Mesodermal cell (in vitro differentiated cells): ENCODE measurements around the gene THRA.

Experiments
- H3K27ac ChIP-seq: 2 replicates; pipeline ENCODE4 v1.7.0; 2013; ENCODE audit warnings: mild to moderate bottlenecking, low read depth, low read length, moderate library complexity; ENCODE audit not compliant: severe bottlenecking
- H3K36me3 ChIP-seq: 2 replicates; pipeline ENCODE4 v1.7.1; 2013; ENCODE audit warnings: mild to moderate bottlenecking, low read length, moderate library complexity; ENCODE audit not compliant: control insufficient read depth, insufficient read depth
- H3K4me1 ChIP-seq: one replicate; pipeline ENCODE4 v1.7.1; 2013; ENCODE audit warnings: mild to moderate bottlenecking, low read length; ENCODE audit not compliant: insufficient read depth, control insufficient read depth, poor library complexity, severe bottlenecking
- H3K4me3 ChIP-seq: 2 replicates; pipeline ENCODE4 v1.7.0; 2013; ENCODE audit warnings: low read length, control low read depth, mild to moderate bottlenecking; ENCODE audit not compliant: insufficient read depth, poor library complexity, severe bottlenecking; ENCODE audit errors: extremely low read depth
- H3K9me3 ChIP-seq: 2 replicates; pipeline ENCODE4 v1.7.1; 2013; ENCODE audit warnings: mild to moderate bottlenecking, low read length, moderate library complexity; ENCODE audit not compliant: control insufficient read depth
- WGBS, 2 experiments: methylation state at CpG; one replicate each; pipeline ENCODE4 v1.1.5; 2013; ENCODE audit warnings: missing lambda C conversion rate in 2 of 2; ENCODE audit not compliant: insufficient coverage in 2 of 2; 5-methylcytosine and 5-hydroxymethylcytosine counted together

Gene THRA

GRCh38 chr17:40031706-40032105 lies 31.1 kb upstream of the THRA start:
- no peaks in the 10 kb centered on the region for H3K4me1 ChIP-seq
- H3K27ac ChIP-seq: no peak overlapping the region
- no peaks in the 10 kb centered on the region for H3K9me3 ChIP-seq
- 99% methylated on average over 11 of the region's 11 CpGs for WGBS, 2 experiments
- peaks cover 85% of the 10 kb centered on the region for H3K36me3 ChIP-seq
- no peak overlapping the region for H3K4me3 ChIP-seq

GRCh38 chr17:40032322-40033320 lies 30.1 kb upstream of the THRA start:
- H3K36me3 ChIP-seq: peaks cover 78% of the 10 kb centered on the region
- H3K27ac ChIP-seq: no peak overlapping the region
- H3K4me3 ChIP-seq: no peak overlapping the region
- WGBS, 2 experiments: 96 to 98% methylated on average over 16 to 20 of the region's 23 CpGs
- H3K9me3 ChIP-seq: no peaks in the 10 kb centered on the region
- no peaks in the 10 kb centered on the region for H3K4me1 ChIP-seq

- Histone ChIP-seq H3K27ac (no peak overlapping the region), H3K36me3 (peaks cover 77% of the 10 kb centered on the region), H3K9me3 (no peaks in the 10 kb centered on the region), H3K4me3 (no peak overlapping the region), H3K4me1 (no peaks in the 10 kb centered on the region)
- 88 to 98% methylated on average over 8 of the region's 8 CpGs for WGBS, 2 experiments
Measured at GRCh38 chr17:40033339-40033738, 29.4 kb upstream of the THRA start.

- no peak overlapping the region for H3K4me3 ChIP-seq
- peaks cover 8% of the 10 kb centered on the region for H3K4me1 ChIP-seq
- WGBS, 2 experiments: 70 to 74% methylated on average over 5 to 8 of the region's 8 CpGs
- H3K27ac ChIP-seq: no peak overlapping the region
- peaks cover 66% of the 10 kb centered on the region for H3K36me3 ChIP-seq
- H3K9me3 ChIP-seq: no peaks in the 10 kb centered on the region
Measured at GRCh38 chr17:40034426-40035161, 28.2 kb upstream of the THRA start.

- Histone ChIP-seq H3K9me3 (no peaks in the 10 kb centered on the region), H3K4me3 (no peak overlapping the region), H3K36me3 (peaks cover 60% of the 10 kb centered on the region), H3K4me1 (peaks cover 8% of the 10 kb centered on the region), H3K27ac (no peak overlapping the region)
- WGBS, 2 experiments: 8 to 14% methylated on average over 8 to 12 of the region's 12 CpGs
Measured at GRCh38 chr17:40035162-40035559, 27.6 kb upstream of the THRA start.

GRCh38 chr17:40038882-40039513 lies 23.8 kb upstream of the THRA start:
- H3K9me3 ChIP-seq: no peaks in the 10 kb centered on the region
- H3K4me3 ChIP-seq: no peak overlapping the region
- H3K4me1 ChIP-seq: peaks cover 8% of the 10 kb centered on the region
- H3K27ac ChIP-seq: peak overlapping the region; percentile 67
- WGBS, 2 experiments: 74 to 75% methylated on average over 11 of the region's 11 CpGs
- H3K36me3 ChIP-seq: peaks cover 30% of the 10 kb centered on the region

- H3K4me1 ChIP-seq: peaks cover 8% of the 10 kb centered on the region
- no peak overlapping the region for H3K27ac ChIP-seq
- 86 to 100% methylated on average over 2 of the region's 2 CpGs for WGBS, 2 experiments
- peaks cover 28% of the 10 kb centered on the region for H3K36me3 ChIP-seq
- no peak overlapping the region for H3K4me3 ChIP-seq
- H3K9me3 ChIP-seq: no peaks in the 10 kb centered on the region
Measured at GRCh38 chr17:40041196-40041595, 21.6 kb upstream of the THRA start.

- WGBS, 2 experiments: 81 to 94% methylated on average over 3 to 6 of the region's 6 CpGs
- H3K4me3 ChIP-seq: no peak overlapping the region
- H3K9me3 ChIP-seq: no peaks in the 10 kb centered on the region
- no peaks in the 10 kb centered on the region for H3K4me1 ChIP-seq
- H3K27ac ChIP-seq: no peak overlapping the region
- peaks cover 20% of the 10 kb centered on the region for H3K36me3 ChIP-seq
Measured at GRCh38 chr17:40056379-40057015, 6.3 kb upstream of the THRA start.

GRCh38 chr17:40058186-40058784 lies 4.5 kb upstream of the THRA start:
- H3K4me3 ChIP-seq: no peak overlapping the region

GRCh38 chr17:40058865-40059264 lies 3.9 kb upstream of the THRA start:
- no peak overlapping the region for H3K4me3 ChIP-seq
- H3K9me3 ChIP-seq: no peaks in the 10 kb centered on the region
- H3K4me1 ChIP-seq: peaks cover 4% of the 10 kb centered on the region
- 88% methylated on average over 1 of the region's 1 CpG; no CpG with 5 or more reads in 1 of the 2 experiments for WGBS, 2 experiments
- H3K27ac ChIP-seq: no peak overlapping the region
- H3K36me3 ChIP-seq: no peaks in the 10 kb centered on the region

More at GRCh38 chr17:40058186-40058784, 4.5 kb upstream of the THRA start:
- no peaks in the 10 kb centered on the region for H3K4me1 ChIP-seq
- peaks cover 2% of the 10 kb centered on the region for H3K36me3 ChIP-seq
- H3K9me3 ChIP-seq: no peaks in the 10 kb centered on the region
- H3K27ac ChIP-seq: no peak overlapping the region
- 95 to 96% methylated on average over 6 of the region's 8 CpGs for WGBS, 2 experiments
